HG03175 (cell line): ENCODE measurements around the gene SRRD.
"Not testable (repeated sequence)": the region's sequence is repeated elsewhere in the genome, so short reads cannot be mapped to it uniquely, and the experiment has no call there.

Experiments used
- ATAC-seq: cut with Tn5 transposase; IDR thresholded peaks from one replicate; pipeline ENCODE4 v1.9.1; 2021; ENCODE audit warnings: mild to moderate bottlenecking, moderate library complexity; ENCODE audit not compliant: unreplicated experiment

The SRRD gene

DNA sequence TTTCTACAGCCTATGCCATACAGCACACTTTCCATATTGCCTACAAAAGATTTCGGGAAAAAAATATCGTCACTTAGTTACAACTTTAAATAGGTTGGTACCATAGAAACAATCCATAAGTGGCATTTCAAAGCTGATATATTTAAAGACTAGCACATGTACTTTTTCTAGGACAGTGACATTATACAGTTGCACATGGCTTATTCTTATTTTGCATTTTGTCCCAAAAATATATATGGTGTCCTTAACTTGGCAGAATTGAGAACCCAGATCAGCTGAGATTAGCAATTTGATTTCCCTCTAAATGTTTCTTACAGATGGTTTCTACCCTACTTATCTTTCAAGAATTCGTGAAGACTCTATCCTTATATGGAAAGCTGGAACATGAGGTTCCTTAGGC lies 32.3 kb downstream of the SRRD start:
- no peak for ATAC-seq

DNA sequence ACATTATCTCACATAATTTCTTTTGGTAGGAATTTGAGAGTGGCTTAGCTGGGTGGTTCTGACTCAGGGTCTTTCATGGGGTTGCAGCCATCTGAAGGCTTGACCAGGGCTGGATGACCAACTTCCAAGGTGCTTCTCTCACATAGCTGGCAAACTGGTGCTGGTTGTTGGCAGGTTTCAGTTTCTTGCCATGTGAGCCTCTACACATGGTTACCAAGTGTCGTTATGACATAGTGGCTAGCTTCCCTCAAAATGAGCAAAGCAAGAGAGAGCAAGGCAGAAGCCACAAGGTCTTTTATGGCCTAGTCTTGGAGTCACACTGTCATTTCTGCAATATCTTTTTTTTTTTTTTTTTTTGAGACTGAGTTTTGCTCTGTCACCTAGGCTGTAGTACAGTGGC lies 32.8 kb downstream of the SRRD start:
- ATAC-seq: no peak

DNA sequence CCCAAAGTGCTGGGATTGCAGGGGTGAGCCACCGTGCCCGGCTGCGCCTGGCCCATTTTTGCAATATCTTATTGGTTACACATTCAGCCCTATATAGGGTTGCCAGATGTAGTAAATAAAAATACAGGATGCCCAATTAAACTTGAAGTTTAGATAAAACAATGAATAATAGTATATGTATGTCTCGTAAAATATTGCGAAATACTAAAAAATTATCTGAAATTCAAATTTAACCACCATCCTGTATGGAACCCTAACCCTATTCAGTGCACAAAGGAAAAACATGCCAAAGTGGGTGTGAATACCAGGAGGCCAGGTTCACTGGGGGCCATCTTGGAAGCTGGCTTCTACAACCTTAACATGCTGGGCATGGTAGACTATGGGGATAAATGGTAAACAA lies 33.8 kb downstream of the SRRD start:
- no peak for ATAC-seq

DNA sequence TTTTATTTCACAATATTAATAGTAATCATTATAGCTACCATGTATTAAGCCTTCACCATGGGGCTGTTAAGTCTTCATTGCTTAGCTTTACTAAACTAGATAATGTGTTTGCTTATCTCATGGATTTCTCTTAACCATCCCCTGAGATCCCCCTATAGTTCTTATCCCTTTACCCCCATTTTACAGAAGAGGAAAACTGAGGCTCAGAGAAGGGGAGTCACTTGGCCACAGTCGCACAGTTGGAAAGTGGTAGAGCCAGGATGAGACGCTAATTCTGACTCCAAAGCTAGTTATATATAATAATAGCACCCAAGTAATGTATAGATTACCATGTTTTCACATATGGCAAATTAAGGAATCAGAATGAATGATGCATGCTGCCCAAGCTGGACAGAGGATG lies 38.3 kb downstream of the SRRD start:
- ATAC-seq: no peak

DNA sequence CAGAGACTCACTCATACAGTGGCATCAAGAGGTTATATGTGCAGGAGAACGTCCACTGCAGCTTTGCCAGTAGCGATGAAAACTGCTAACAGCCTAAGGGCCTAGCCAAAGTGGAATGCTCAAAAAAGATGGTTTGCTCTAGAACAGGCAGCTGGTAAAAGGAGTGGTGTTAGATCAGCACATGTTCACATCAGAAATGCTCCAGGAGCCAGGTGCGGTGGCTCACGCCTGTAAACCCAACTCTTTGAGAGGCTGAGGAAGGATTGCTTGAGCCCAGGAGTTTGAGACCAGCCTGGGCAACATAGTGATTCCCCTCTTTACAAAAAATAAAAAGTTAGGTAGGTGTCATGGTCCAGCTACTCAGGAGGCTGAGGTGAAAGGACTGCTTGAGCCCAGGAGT lies 38.9 kb downstream of the SRRD start:
- no peak for ATAC-seq

DNA sequence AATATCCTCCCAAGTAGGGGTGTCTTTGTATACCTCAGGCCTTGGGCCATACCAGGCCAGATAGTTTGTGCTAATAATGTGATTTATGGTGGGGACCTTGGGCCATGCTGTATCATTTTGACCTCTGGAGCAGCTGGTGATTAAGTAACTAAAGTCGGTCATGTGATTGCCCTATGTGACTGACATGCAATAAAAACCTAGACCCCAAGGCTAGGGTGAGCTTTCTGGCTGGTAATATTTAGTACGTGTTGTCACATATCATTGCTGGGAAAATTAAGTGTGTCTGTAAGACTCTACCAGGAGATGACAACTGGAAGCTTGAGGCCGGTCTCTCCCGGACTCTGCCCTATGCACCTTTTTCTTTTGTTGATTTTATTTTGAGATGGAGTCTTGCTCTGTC lies 41.2 kb downstream of the SRRD start:
- no peak for ATAC-seq

DNA sequence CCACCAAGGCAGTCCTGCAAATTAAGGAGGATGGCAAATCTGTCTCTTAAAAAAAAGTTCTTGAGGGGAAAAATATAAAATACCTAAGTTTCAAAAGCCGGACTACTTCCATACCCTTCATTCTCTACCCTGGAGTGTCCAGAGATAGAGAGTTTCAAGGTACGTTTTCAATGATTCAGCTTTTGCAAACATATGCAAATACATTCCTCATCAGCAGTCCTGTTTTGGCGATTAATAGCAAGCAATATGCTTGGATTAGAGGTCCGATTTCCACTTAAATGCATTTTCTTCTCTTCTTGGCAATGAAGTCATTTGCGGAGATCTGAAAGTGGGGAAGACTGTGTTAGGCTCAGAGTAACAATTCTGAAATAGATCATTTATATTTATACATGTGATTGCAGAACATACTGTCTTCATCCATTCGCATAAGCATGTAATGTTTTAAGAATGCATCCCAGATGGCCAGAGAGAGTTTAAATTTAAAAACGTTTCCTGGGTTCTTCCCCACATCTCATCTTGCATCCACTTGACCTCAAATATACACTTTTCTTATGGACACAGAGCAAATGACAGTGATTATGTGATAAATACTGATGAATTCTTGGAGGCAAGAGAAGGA lies 42.4 kb downstream of the SRRD start:
- no peak for ATAC-seq

DNA sequence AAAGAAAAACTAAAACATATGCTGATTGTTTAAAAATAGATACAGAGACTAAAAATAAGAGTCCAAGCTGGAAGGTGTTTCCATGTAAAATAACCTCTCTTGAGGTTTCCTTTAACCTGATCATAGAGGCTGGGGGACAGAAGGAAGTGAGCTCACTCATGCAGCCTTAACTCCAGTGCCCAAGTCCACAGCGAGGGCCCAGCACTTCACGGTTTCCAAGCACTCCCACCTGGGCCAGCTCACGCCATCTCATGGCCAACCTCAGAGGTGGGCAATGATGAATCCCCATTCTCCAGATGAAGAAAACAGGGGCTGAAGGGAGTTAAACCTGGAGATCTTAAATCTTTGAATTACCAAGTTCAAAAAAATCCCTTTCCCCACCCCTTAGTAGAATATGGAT lies 43.5 kb downstream of the SRRD start:
- ATAC-seq: no peak

DNA sequence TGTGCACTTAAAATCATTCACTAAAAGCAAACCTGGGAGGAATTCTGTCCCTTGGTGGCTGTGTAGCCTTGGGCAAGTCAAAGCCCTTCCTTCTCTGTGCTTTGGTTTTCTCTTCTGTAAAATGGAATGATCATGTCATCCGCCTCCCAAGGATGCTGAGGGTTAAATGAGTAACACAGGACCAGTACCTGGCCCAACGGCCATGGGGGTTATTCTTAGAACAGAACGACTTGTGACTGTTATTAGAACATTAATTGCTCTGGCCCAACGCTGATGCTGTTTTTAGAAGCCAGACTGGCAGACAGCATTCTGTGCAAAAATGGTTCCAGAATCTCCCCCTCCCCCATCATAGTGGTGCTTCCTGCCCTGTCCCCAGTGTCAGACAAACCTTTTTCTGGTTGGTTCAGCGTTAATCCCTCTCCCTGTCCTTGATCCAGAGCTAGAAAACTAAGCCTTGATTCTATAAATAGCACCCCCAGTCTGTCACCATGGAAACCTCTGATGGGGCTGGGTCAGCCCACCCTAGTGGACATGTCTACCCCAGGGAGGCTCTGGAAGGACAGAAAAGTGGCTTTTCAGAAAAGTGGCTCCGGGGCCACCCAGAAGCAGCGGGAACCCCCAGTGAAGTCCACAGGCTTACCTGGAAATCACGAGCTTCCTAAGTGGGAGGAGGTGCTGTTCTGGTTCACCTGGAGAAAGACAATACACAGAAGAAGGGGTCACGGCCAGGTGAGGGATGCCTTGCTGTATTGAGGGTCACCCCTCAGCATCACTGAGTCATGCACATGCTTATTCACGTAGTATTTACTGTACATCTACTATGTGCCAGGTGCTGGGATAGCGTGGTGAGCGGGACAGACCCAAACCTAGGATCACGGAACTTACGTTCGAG lies 44.1 kb downstream of the SRRD start:
- no peak for ATAC-seq

DNA sequence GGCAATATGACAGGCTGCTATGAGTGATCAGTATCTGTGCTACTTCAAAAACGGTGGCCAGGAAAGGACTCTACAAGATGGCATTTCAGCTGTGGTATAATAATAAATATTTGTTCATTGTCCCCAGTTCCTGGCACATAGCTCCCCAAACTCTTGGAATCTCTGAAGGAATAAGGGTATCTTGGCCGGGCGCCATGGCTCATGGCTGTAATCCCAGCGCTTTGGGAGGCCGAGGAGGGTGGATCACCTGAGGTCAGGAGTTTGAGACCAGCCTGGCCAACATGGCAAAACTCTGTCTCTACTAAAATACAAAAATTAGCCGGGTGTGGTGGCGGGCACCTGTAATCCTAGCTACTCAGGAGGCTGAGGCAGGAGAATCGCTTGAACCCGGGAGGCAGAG lies 44.8 kb downstream of the SRRD start:
- not testable (repeated sequence) for ATAC-seq

DNA sequence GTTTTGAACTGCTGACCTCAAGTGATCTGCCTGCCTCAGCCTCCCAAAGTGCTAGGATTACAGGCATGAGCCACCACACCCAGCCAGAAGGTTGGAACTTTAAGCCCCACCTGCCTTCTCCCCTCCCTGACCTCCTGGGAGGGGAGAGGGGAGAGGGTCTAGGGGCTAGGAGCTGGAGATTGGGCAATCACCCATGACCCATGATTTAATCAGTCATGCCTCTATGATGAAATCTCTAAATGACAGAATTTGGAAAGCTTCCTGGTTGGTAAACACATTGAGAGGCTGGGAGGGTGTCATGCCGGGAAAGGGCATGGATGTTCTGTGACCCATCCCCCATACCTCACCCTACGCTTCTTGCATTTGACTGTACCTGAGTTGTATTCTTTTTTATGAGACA lies 45.7 kb downstream of the SRRD start:
- no peak for ATAC-seq

DNA sequence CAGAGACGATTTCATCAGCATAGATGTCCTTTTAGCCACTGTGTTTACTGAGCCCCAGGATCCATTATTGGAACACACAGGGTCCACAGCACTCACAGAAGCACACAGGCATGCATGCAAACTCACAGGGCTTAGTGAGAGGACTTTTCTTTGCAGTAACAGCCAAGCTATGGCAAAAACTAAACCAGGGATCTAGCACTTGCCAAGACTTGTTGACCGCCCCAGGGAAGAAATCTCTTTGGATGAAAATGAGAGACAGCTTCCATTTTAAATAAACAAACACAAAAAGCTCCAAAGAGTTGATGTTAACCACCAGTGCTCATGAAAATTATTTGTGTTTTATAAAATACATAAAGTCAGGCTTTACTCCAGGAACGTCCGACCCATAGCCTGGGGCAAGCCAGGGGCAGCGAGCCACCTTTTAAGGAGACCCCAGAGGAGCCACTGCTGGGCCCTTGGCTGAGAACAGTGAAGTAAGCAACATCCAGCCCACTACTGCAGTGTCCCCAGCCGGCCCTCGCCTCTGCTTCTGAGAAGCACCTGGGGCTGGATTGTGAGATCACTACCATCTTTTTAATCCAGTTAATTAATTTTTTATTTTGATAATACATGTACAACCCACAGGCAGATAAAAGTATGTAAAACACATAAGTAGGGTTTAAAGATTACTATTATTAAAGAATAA lies 50.6 kb downstream of the SRRD start:
- no peak for ATAC-seq

DNA sequence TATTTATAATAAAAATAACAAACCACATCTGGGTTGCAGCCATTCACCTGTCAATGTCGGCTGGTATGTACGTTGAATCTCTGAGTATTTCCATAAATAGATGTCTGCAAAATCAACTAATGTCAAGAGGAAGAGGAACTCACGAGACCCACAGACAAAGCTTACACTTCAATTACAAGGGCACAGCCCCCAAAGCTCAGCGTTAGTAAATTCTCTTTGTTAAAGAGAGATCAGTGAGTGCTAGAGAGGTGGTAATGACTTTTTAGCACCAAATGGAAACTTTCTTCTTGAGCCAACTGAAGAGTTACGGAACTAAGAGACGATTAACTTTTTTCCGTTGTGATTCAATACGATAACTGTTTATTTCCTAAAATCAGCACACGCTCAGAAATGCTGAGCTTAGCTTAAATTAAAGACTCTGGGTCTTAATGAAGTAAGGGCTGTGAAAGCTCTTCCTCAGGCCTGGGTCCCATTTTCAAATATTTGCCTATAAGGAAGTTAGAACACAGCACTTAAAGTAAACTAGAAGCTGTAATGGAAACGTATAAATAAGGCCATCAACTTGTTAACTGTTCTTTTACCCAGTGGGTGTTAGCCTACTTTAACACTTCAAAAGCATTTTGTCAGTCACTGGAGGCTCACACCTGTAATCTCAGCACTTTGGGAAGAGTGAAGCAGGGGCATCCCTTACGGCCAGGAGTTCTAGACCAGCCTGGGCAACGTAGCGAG lies 51.4 kb downstream of the SRRD start:
- ATAC-seq: no peak

DNA sequence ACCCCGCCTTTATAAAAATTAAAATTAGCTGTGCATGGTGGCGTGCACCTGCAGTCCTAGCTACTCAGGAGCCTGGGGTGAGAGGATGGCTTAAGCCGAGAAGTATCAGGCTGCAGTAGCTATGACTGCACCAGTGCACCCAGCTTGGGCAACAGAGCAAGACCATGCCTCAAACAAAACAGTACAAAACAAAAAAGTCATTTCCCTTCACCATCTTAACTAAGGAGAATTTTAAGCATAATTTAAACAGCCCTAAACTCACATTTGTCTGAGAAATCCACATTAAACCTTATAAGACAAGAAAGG lies 51.9 kb downstream of the SRRD start:
- no peak for ATAC-seq

DNA sequence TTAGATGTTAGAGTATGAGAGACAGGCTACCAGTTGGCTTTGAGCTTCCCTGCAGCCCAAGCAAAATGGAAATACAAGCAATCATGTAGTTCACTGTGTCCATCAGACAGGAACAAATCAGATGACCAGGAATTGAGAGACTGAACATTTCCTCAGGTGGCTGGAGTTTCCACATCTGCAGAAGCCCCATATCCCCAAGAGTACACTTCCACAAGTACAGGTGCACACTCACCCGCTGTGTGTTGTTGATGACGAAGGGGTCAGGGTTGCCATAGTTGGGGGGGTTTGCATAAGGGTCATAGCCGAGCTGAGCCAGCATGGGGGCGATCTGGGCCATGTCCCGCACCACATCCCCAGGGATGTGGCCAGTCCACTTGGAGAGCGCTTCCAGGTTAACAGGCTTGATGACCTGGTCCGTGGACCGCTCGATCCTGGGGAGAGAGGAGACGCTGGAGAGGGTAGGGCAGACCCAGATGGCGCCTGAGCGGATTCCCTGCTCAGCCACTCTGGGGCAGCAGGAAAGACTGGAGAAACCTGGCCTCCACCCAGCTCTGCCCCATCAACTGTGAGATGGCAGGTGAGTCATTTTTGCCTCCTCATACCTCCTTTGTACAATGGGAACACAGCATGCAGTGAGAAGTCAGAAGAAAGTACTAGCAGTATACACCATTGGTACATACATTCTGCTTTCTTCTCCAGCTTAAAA lies 52.5 kb downstream of the SRRD start:
- no peak for ATAC-seq

DNA sequence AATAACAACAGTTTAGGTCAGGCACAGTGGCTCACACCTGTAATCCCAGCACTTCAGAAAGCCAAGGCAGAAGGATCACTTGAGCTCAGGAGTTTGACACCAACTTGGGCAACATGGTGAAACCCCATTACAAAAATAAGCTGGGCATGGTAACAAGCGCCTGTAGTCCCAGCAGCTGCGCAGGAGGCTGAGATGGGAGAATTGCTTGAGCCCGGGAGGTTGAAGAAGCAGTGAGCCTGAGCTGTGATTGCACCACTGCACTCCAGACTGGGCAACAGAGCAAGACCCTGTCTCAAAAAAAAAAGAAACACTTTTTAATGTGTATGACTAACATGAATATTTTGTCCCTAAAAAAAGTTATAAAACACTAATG lies 53.1 kb downstream of the SRRD start:
- no peak for ATAC-seq

DNA sequence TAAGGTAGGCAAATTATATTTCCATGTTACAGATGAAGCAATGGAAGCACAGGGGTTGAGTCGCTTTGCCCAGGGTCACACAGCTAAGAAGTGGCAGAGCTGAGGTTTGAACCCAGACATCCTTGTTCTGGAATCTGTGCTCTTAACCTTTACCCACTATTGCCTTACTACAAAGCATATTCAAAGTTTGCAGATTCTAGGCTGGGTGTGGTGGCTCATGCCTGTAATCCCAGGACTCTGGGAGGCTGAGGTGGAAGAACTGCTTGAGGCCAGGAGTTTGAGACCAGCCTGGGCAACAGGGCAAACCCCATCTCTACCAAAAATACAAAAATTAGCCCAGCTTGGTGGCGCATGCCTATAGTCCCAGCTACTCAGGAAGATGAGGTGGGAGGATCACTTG lies 56.4 kb downstream of the SRRD start:
- no peak for ATAC-seq

DNA sequence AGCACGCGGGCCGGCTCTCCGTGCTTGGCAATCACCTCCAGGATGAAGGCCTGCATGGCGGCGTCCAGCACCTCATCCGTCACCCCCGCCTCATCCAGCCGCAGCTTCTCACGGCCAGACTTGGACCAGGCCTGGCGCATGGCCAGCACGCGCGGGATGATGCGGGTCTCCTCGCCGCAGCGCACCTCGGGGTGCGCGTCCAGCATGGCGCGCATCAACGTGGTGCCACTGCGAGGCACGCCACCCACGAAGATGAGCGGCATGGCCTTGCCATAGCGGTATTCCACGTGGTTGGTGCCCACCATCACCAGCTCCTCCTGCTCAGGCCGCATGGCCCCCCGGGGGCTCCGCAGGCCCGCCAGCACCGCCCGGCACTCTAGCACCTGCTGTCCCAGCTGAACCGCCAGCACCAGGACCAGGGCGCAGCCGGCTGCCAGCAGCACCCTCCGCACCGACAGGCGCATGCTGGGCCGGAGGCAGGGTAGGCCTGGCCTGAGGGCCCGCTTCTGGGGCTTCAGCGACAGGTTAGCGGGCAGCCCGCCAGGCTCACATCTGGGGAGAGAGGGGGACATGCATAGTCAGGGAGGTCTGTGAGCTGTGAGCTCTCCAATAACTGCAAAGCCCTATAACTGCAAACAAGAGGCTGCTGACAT lies 57.6 kb downstream of the SRRD start:
- ATAC-seq: no peak

DNA sequence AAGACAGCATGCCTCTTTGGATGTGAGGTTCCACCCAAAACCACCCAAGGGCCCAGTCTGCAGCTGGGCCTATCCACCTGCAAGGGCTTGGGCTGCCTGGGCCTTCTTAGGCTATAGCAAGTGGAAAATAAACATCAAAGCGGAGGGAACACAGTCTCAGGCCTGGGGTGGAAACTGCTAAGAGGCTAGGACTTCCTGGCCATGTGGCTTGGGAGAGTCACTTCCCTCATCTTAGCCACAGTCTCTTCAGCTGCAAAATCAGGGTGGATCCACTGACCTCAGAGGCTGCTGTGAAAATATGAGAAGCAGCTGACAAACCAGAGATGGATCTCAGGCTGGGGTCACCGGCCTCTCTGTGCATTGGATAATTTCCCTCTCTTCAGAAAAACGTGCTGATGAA lies 59.2 kb downstream of the SRRD start:
- ATAC-seq: no peak
